Measurements from ENCODE around the gene ARL6.

- TF ChIP-seq CTCF (IDR thresholded peaks at IDR 0.05; ENCODE audit: poor library complexity, severe bottlenecking) (no peak), SMC3 (conservative IDR thresholded peaks at IDR 0.05; ENCODE audit: poor library complexity) (no peak), POLR2AphosphoS5 (IDR thresholded peaks at IDR 0.05) (no peak), RAD21 (conservative IDR thresholded peaks at IDR 0.05) (no peak), EP300 (conservative IDR thresholded peaks at IDR 0.05; ENCODE audit: poor library complexity, severe bottlenecking) (no peak), MXI1 (conservative IDR thresholded peaks at IDR 0.05; ENCODE audit: poor library complexity, severe bottlenecking) (no peak), EZH2 (IDR thresholded peaks at IDR 0.05; ENCODE audit: borderline replicate concordance, insufficient read depth, low read length, poor library complexity, severe bottlenecking) (no peak)
Observed at GRCh38 chr3:97835761-97836160, 71.2 kb downstream of the ARL6 start.

All from neural cell (in vitro differentiated cells).